Stimulated activated naive CD8-positive, alpha-beta T cell treated with anti-CD3 and anti-CD28 coated beads, Interleukin-15, Interleukin-2, amounts not matched to agents 100 U/mL and 50 U/mL, for 24 hours (primary cell): ENCODE measurements around the gene OR10G7.
"Not testable (repeated sequence)": the region's sequence is repeated elsewhere in the genome, so short reads cannot be mapped to it uniquely, and the experiment has no call there.

Source experiments
- ATAC-seq: fragments of 150-1000 bp; cut with Tn5 transposase; one replicate; pipeline ENCODE4 v1.10.0; 2021
- DNase-seq: peaks from one replicate; pipeline ENCODE4 v3.0.0; 2021

Gene OR10G7

GRCh38 chr11:124039557-124039956, 1.6 kb downstream of the OR10G7 start:
- no peak for ATAC-seq
- DNase-seq = no peak

- ATAC-seq = no peak
These were observed 4.5 kb downstream of the OR10G7 start for GRCh38 chr11:124036666-124037065.

GRCh38 chr11:124026498-124026897, 14.6 kb downstream of the OR10G7 start, which contains the start of gene OR10G8:
TSS of gene OR10G8 (plus strand) at chr11:124026798. CDS start at chr11:124029623, 2,825 bp downstream.
- ATAC-seq (no peak), DNase-seq (no peak)

More at GRCh38 chr11:124036666-124037065, 4.5 kb downstream of the OR10G7 start:
- no peak for DNase-seq

GRCh38 chr11:124015837-124016236, 25.3 kb downstream of the OR10G7 start:
- not testable (repeated sequence) for ATAC-seq, DNase-seq

GRCh38 chr11:124012697-124013096, 28.4 kb downstream of the OR10G7 start, which contains the start of gene OR10G4:
TSS of gene OR10G4 (plus strand) at chr11:124012997. CDS start at chr11:124015575, 2,578 bp downstream.
- ATAC-seq = no peak
- no peak for DNase-seq

- ATAC-seq (no peak), DNase-seq (no peak)
These were observed 46.0 kb downstream of the OR10G7 start, which contains the start of gene OR10G6 for GRCh38 chr11:123995119-123995518. TSS of gene OR10G6 (minus strand) at chr11:123995161. CDS start at chr11:123995161, 0 bp downstream.
